ENCODE data around the gene CTLA4. TPM values are rescaled to one million over a fixed set of nuclear protein-coding genes. Genes with fewer than 3 reads are reported as not detected.

Gene CTLA4
- total RNA-seq, 1 experiment from 2014 or later: not detected

DNA sequence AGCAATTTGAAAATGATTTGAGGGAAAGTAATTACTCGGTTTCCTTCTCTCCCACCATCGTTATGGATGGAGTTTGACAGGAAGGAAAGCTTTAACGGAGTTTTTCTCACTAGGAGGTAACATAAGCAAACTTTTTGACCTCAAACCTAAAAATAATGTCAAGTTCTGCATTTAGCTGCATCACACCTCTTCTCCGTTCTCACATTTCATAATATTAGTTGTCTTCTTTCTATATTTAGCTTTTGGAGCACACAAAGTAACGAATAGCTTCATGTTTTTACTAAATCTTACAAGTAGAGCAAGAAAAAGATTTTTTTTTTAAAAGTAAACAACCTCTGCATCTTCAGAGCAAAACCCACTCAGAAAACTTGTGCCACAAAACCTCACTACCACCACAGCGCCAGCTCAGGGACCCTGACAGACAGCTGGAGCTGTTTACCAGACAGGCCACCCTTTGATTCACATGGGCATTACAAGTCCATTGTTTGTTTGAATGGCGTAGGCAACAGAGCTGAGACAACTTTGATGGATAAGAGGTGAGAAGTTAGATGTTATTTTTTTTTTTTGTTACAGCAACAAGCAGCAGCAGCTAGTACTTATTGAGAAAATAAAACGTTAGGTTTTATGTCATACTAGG, 47.1 kb downstream of the CTLA4 start:
- in situ Hi-C loops (cut with HindIII; ENCODE audit: low sequenced_read_pairs): no loop called here
- DNase-seq (ENCODE audit: low spot score): no peak

DNA sequence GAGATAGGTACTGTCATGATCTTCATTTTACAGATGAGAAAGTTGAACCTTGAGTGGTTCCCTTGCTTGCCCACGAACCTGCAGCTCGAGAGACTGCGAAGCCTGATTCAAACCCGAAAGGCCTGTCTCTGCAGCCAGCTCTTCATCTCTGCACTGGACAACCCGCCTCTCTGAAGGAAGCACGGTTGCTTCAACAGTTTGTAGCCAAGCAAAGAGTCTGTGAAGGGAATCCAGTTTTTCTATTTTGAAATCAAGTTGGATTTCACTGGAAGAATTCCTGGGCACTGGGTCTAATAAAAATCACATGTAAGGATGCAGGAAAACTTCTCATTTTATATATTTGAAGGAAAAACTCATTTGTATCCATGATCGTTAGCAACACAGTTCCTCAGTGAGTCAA, 47.7 kb downstream of the CTLA4 start:
- in situ Hi-C loops (cut with HindIII; ENCODE audit: low sequenced_read_pairs): no loop called here
- no peak for DNase-seq (ENCODE audit: low spot score)

DNA sequence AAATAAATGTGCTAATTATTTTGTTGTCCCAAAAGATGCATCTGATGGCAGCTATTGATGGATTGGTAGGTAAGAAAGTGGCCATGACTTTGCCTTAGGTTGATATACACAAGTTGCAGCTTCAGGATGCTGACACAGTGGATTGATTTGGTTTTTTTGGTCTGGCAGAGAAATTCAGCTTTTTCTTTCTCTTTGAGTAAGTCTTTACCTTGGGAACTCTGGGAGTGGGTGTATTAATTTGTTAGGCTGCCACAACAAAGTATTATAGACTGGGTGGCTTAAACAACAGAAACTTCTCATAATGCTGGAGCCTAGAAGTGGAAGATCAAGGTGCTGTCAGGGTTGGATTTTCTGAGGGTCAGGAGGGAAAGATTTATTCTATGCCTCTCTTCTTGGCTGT, 49.2 kb downstream of the CTLA4 start:
- no peak for DNase-seq (ENCODE audit: low spot score)
- in situ Hi-C loops (cut with HindIII; ENCODE audit: low sequenced_read_pairs): no loop called here

DNA sequence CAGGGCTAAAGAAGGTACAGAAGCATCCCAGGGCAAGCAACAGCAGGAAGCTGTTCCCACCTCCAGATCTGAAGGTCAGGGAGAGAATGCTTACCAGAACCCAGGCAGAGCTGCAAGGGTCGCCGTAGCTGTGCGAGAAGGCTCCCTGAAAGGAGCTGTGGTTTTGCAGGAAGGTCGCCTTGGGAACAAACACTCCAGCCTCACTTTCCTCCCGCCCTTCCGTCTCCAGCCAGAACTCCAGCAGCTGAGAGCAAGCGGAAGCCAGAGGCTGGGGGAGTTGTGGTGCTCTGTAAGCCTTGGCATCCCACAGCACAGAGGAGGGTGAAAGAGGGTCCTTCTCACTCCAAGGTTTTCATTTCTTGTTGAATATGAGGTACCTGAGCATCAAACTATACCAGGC, 50.7 kb downstream of the CTLA4 start:
- in situ Hi-C loops (cut with HindIII; ENCODE audit: low sequenced_read_pairs): no loop called here
- DNase-seq (ENCODE audit: low spot score): no peak

DNA sequence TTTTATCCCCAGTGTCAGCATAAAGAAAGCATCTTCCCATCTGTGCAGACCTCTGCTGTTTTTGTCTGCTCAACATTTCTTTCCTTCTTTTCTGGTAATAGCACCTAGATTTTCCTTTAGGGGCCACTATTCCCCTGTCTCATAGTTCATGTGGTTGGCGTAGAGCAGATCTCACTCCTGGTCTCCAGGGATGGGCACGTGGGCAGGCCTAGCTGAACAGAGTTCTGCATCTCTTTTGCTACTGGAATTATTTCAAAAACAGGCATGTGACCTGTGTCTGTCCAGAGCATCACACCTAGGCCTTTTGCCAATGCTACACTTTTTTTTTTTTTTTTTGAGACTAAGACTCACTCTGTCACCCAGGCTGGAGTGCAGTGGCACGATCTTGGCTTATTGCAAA, 51.3 kb downstream of the CTLA4 start:
- no peak for DNase-seq (ENCODE audit: low spot score)
- in situ Hi-C loops (cut with HindIII; ENCODE audit: low sequenced_read_pairs): no loop called here

Other genes starting within 250 kb of the CTLA4 start
- gene CD28, start 161.1 kb upstream of the CTLA4 start, total RNA-seq (2014; rRNA removed; shearing (Covaris generic)): not detected in 2 replicates
- gene ICOS, start 69.0 kb downstream of the CTLA4 start, total RNA-seq (2014; rRNA removed; shearing (Covaris generic)): not detected in 2 replicates

All from G401 (cell line).